ENCODE data around the gene DHX30. TPM values are rescaled to one million over a fixed set of nuclear protein-coding genes. Genes with fewer than 3 reads are reported as not detected.
A peak's percentile ranks its signal among the peaks of the same experiment; 100 is the strongest.

The DHX30 gene
- total RNA-seq, 3 donors from 2014 or later = 46.4 to 72.4 (median 68.1) TPM

- no peaks in the 10 kb centered on the region for H3K27me3 ChIP-seq
- H3K4me1 ChIP-seq = no peaks in the 10 kb centered on the region
- no peak overlapping the region for H3K4me3 ChIP-seq
- no peak overlapping the region for H3K27ac ChIP-seq
- DNase-seq (ENCODE audit: low spot score in 2 of 2) = no peak
- TF ChIP-seq POLR2A (IDR thresholded peaks at IDR 0.05) (no peak), POLR2AphosphoS5 (IDR thresholded peaks at IDR 0.05) (no peak), CTCF (IDR thresholded peaks at IDR 0.05) (no peak)
- H3K36me3 ChIP-seq = no peaks in the 10 kb centered on the region
- intact Hi-C loops (cut with DNase I; ENCODE audit: low total_unique reads) = no loop called here
- no peaks in the 10 kb centered on the region for H3K9me3 ChIP-seq
Measured at GRCh38 chr3:47888986-47889757, 86.2 kb downstream of the DHX30 start.

- intact Hi-C loops (cut with DNase I; ENCODE audit: low total_unique reads) = no loop called here
Measured at GRCh38 chr3:47890126-47890827, 87.3 kb downstream of the DHX30 start.

GRCh38 chr3:47890828-47891612 is 88.1 kb downstream of the DHX30 start:
- H3K36me3 ChIP-seq = no peaks in the 10 kb centered on the region

More at GRCh38 chr3:47890126-47890827, 87.3 kb downstream of the DHX30 start:
- TF ChIP-seq CTCF (IDR thresholded peaks at IDR 0.05) (no peak), POLR2A (IDR thresholded peaks at IDR 0.05) (no peak), POLR2AphosphoS5 (IDR thresholded peaks at IDR 0.05) (no peak)
- no peaks in the 10 kb centered on the region for H3K36me3 ChIP-seq
- no peak for DNase-seq (ENCODE audit: low spot score in 2 of 2)
- no peak overlapping the region for H3K4me3 ChIP-seq
- no peaks in the 10 kb centered on the region for H3K4me1 ChIP-seq
- no peaks in the 10 kb centered on the region for H3K9me3 ChIP-seq
- H3K27ac ChIP-seq = peak overlapping the region in 1 of 2 donors; percentile 65
- H3K27me3 ChIP-seq = no peaks in the 10 kb centered on the region

GRCh38 chr3:47891613-47892005 is 88.7 kb downstream of the DHX30 start:
- no peak for DNase-seq (ENCODE audit: low spot score in 2 of 2)
- no peak overlapping the region for H3K4me3 ChIP-seq
- H3K27ac ChIP-seq = peak overlapping the region in 1 of 2 donors; percentile 38
- H3K36me3 ChIP-seq = no peaks in the 10 kb centered on the region
- no peak for TF ChIP-seq CTCF (IDR thresholded peaks at IDR 0.05)
- TF ChIP-seq POLR2A (IDR thresholded peaks at IDR 0.05) = no peak
- intact Hi-C loops (cut with DNase I; ENCODE audit: low total_unique reads) = no loop called here
- H3K4me1 ChIP-seq = no peaks in the 10 kb centered on the region
- H3K9me3 ChIP-seq = no peaks in the 10 kb centered on the region
- H3K27me3 ChIP-seq = no peaks in the 10 kb centered on the region

More at GRCh38 chr3:47890828-47891612, 88.1 kb downstream of the DHX30 start:
- intact Hi-C loops (cut with DNase I; ENCODE audit: low total_unique reads) = no loop called here
- no peaks in the 10 kb centered on the region for H3K4me1 ChIP-seq
- no peak for TF ChIP-seq POLR2A (IDR thresholded peaks at IDR 0.05)
- TF ChIP-seq POLR2AphosphoS5 (IDR thresholded peaks at IDR 0.05) = peak in 2 of 3 donors; percentile 7 to 35
- no peak for TF ChIP-seq CTCF (IDR thresholded peaks at IDR 0.05)
- no peaks in the 10 kb centered on the region for H3K27me3 ChIP-seq
- peak overlapping the region; percentile 21 to 65 for H3K27ac ChIP-seq
- no peak for DNase-seq (ENCODE audit: low spot score in 2 of 2)
- no peak overlapping the region for H3K4me3 ChIP-seq
- no peaks in the 10 kb centered on the region for H3K9me3 ChIP-seq

Data from breast epithelium (tissue), 4 donors.